GM06990 (cell line): ENCODE data around the gene CUX1.

Experiments
- DNase-seq: peaks from one replicate; pipeline ENCODE4 v3.0.0-alpha.2; 2011; ENCODE audit not compliant: insufficient read length; ENCODE audit errors: extremely low read depth
- H3K27me3 ChIP-seq: replicated peaks from 2 replicates; pipeline ENCODE4 v1.6.0; 2011; ENCODE audit warnings: low read length; ENCODE audit not compliant: control insufficient read depth, insufficient read depth
- H3K36me3 ChIP-seq: 2 replicates; pipeline ENCODE4 v1.5.1; 2011; ENCODE audit warnings: low read length; ENCODE audit not compliant: control insufficient read depth, insufficient read depth
- H3K4me3 ChIP-seq: replicated peaks from 2 replicates; pipeline ENCODE4 v1.5.1; 2011; ENCODE audit warnings: low read depth, mild to moderate bottlenecking, control low read depth, low read length
- TF ChIP-seq, protein P1 (sequence below): IDR thresholded peaks from 2 replicates; pipeline ENCODE4 v1.5.1; 2011; ENCODE audit warnings: low read length, control low read depth, mild to moderate bottlenecking, inconsistent platforms; ENCODE audit not compliant: insufficient read depth, poor library complexity, severe bottlenecking

CUX1 gene

DNA sequence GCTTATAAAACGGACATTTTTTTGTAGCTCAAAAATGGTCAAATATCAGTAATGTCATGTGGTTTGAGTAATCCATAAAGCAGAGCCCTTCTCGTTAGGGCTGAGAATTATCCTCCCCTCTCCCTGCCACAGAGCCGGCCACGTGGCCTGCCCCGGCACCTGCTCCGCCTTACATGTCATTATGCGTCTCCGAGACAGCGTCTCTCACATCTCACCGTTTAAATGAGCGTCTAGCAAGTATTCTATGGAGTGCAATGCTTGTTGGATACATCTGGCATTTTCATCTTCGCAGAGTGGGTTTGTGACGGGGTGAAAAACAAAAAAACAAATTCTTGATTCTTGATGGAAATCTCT, 86.1 kb downstream of the CUX1 start:
- no peaks in the 10 kb centered on the region for H3K36me3 ChIP-seq
- TF ChIP-seq, protein P1, sequence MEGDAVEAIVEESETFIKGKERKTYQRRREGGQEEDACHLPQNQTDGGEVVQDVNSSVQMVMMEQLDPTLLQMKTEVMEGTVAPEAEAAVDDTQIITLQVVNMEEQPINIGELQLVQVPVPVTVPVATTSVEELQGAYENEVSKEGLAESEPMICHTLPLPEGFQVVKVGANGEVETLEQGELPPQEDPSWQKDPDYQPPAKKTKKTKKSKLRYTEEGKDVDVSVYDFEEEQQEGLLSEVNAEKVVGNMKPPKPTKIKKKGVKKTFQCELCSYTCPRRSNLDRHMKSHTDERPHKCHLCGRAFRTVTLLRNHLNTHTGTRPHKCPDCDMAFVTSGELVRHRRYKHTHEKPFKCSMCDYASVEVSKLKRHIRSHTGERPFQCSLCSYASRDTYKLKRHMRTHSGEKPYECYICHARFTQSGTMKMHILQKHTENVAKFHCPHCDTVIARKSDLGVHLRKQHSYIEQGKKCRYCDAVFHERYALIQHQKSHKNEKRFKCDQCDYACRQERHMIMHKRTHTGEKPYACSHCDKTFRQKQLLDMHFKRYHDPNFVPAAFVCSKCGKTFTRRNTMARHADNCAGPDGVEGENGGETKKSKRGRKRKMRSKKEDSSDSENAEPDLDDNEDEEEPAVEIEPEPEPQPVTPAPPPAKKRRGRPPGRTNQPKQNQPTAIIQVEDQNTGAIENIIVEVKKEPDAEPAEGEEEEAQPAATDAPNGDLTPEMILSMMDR: no peak
- DNase-seq: no peak
- H3K27me3 ChIP-seq: no peaks in the 10 kb centered on the region
- no peak overlapping the region for H3K4me3 ChIP-seq

DNA sequence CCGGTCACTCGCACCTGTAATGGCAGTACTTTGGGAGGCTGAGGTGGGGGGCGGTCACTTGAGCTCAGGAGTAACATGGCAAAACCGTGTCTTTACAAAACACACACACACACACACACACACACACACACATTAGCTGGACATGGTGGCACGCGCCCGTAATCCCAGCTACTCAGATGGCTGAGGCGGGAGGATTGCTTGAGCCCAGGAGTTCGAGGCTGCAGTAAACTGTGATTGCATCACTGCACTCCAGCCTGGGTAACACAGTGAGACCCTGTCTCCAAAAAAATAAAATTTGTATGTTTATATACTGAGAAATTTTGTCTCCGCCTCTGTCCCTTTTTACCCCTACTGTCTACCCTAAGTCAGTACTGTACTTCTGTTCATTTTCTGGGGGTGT, 86.6 kb downstream of the CUX1 start:
- H3K36me3 ChIP-seq: no peaks in the 10 kb centered on the region
- no peak for DNase-seq
- TF ChIP-seq, protein P1: no peak
- H3K27me3 ChIP-seq: no peaks in the 10 kb centered on the region
- no peak overlapping the region for H3K4me3 ChIP-seq

DNA sequence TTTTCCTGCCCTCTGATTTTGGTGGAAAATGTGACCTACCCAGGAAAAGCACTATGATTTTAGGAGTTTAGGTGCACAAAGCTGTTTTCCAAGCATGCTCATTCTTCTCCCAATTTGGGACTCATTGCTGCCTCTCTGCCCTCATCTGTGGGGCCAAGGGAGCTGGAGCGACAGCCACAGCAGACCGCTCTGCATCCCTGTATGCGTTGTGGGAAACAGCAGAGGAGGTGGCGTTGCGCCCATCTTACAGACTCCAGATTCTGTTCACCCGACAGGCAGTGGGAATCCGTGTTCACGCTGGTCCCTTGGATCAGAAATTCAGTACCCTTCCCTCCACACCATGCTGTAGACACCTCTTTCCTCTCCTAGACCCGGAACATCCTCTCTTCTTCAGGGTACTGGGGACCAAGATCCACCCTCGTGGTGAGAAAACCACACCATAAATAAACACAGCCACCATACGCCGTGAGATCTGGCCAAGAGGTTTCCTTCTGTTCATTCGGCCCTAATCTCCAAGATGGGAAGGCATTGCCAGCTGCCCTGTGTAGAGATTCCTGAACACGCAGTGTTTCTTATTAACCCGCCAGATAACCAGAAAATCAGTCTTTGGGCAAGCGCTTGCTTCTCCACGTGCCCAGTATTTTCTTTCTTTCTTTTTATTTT, 87.9 kb downstream of the CUX1 start:
- DNase-seq: no peak
- H3K36me3 ChIP-seq: no peaks in the 10 kb centered on the region
- TF ChIP-seq, protein P1: no peak

DNA sequence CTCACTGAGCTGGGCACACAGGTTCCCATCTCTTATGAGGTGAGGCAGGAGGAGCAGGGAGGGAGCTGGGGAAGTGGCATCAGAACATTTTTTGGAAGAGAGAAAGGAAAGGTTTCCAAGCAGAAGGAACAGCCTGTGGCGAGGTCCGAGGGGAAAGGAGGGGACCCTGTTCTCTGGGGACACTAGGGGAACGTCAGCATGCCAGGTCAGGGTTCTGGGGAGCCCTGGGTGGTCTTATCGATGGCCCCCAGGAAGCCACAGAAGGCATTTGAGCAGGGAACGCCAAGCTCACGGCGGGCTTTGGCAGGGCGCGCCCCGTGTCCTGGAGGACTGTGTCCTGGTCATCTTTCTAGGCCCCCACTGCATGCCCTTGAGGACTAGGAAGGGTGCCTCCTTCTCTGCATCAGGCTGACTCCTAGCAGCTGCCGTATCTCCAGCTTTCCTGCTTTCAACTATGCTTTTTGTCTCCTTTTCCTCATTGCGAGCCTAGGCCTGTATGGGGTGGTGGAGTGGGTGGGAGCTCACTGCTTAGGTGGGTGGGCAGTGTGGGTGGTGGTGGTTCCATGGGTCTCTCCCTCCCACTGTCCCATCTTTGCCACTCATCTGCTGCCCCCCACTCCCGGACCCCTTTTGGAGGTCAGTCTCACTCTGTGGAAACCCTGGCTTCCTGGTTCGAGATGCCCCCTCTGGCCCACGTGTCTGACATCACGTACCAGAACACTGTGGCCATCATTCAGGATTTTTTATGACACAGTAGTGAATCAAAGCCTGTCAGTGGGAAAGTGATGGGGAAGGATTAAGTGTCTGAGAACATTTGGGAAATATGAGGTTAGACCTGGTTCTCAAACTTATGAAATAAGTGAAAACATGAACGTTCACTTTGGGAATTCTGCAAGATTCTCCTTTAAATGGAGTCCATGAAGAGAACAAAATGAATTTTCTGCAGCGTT, 89.1 kb downstream of the CUX1 start:
- Histone ChIP-seq H3K27me3 (no peaks in the 10 kb centered on the region), H3K36me3 (no peaks in the 10 kb centered on the region; the same call in 1 of the 2 replicates), H3K4me3 (no peak overlapping the region)
- no peak for DNase-seq
- TF ChIP-seq, protein P1: no peak

More for the DNA sequence above, 87.9 kb downstream of the CUX1 start:
- Histone ChIP-seq H3K27me3 (no peaks in the 10 kb centered on the region), H3K4me3 (no peak overlapping the region)

DNA sequence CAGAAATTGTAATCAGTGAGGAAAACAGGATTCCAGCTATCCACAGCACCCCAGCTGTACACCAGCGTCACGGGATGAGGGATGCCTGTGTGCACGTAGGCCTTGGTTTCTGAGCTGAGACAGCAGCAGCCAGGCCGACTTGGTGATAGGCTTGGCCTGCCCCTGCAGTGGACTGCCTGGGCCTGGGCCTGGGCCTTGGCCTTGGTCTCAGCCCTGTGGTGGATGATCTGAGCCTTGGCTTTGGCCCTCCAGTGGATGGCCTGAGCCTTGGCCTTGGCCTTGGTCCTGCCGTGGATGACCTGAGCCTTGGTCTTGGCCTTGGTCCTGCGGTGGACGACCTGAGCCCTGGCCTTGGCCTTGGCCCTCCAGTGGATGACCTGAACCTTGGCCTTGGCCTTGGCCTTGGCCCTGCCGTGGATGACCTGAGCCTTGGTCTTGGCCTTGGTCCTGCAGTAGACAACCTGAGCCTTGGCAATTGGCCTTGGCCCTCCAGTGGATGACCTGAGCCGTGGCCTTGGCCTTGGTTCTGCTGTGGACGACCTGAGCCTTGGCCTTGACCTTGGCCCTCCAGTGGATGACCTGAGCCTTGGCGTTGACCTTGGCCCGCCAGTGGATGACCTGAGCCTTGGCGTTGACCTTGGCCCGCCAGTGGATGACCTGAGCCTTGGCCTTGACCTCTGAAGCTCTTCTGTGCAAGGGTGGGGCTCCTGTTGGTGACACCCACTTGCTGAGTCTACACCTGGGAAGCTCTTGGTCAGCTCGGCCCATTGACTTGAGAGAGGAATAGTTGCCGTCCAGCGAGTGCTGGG, 93.8 kb downstream of the CUX1 start:
- no peak for DNase-seq
- H3K36me3 ChIP-seq: peaks cover 2% of the 10 kb centered on the region
- TF ChIP-seq, protein P1: no peak
- no peaks in the 10 kb centered on the region for H3K27me3 ChIP-seq
- no peak overlapping the region for H3K4me3 ChIP-seq
